WI38 (cell line): Measurements from ENCODE around the gene OSBP2.

ENCODE experiments used
- H3K4me3 ChIP-seq: 2 replicates; pipeline ENCODE4 v1.5.1; 2011; ENCODE audit warnings: low read depth, mild to moderate bottlenecking, control low read depth, low read length
- CTCF ChIP-seq: IDR thresholded peaks from 2 replicates; pipeline ENCODE4 v1.5.1; 2012; ENCODE audit warnings: low read depth, mild to moderate bottlenecking, control low read depth, low read length

The OSBP2 gene

GRCh38 chr22:30654361-30654760 is 40.3 kb upstream of the OSBP2 start:
- TF ChIP-seq CTCF: no peak
- H3K4me3 ChIP-seq: no peak overlapping the region

- TF ChIP-seq CTCF: no peak
- H3K4me3 ChIP-seq: no peak overlapping the region
Measured at GRCh38 chr22:30655532-30655931, 39.1 kb upstream of the OSBP2 start.

GRCh38 chr22:30662040-30662439 is 32.6 kb upstream of the OSBP2 start:
- no peak overlapping the region for H3K4me3 ChIP-seq
- TF ChIP-seq CTCF: no peak

- no peak overlapping the region for H3K4me3 ChIP-seq
- TF ChIP-seq CTCF: no peak
Measured at GRCh38 chr22:30664798-30665197, 29.9 kb upstream of the OSBP2 start.

GRCh38 chr22:30665266-30665665 is 29.4 kb upstream of the OSBP2 start:
- TF ChIP-seq CTCF: no peak
- H3K4me3 ChIP-seq: no peak overlapping the region

- no peak overlapping the region for H3K4me3 ChIP-seq
- TF ChIP-seq CTCF: no peak
Measured at GRCh38 chr22:30665786-30666185, 28.9 kb upstream of the OSBP2 start.

GRCh38 chr22:30667107-30667493 is 27.6 kb upstream of the OSBP2 start:
- no peak for TF ChIP-seq CTCF
- peak overlapping the region; percentile 85 for H3K4me3 ChIP-seq
